SK-N-SH treated with all-trans-retinoic acid at 6 μM for 48 hours (cell line): ENCODE data around the gene THADA.
A peak's percentile ranks its signal among the peaks of the same experiment; 100 is the strongest.

Experiments
- ATAC-seq: fragments of 200-7000 bp; cut with Tn5 transposase; 3 replicates; pipeline ENCODE4 v1.9.1; 2020; ENCODE audit warnings: mild to moderate bottlenecking, moderate library complexity
- ARNTL ChIP-seq: fragments of 450-650 bp; formaldehyde crosslinking; IDR thresholded peaks from 2 replicates; pipeline ENCODE4 v1.5.0; 2020; ENCODE audit warnings: low read depth, mild to moderate bottlenecking, moderate library complexity, borderline replicate concordance
- BACH2 ChIP-seq: fragments of 250-450 bp; sonication (Bioruptor Pico); IDR thresholded peaks from 2 replicates; pipeline ENCODE4 v1.9.0; 2021; ENCODE audit warnings: mild to moderate bottlenecking, borderline replicate concordance
- CSDC2 ChIP-seq: fragments of 250-450 bp; sonication (Bioruptor Pico); IDR thresholded peaks from 2 replicates; pipeline ENCODE4 v1.5.0; 2020; ENCODE audit warnings: mild to moderate bottlenecking, moderate library complexity
- CSRNP3 ChIP-seq: fragments of 250-450 bp; sonication (Bioruptor Pico); IDR thresholded peaks from 2 replicates; pipeline ENCODE4 v1.5.1; 2021; ENCODE audit warnings: mild to moderate bottlenecking, moderate library complexity
- ESRRG ChIP-seq: fragments of 250-450 bp; sonication (Bioruptor Pico); IDR thresholded peaks from 2 replicates; pipeline ENCODE4 v1.6.1; 2021; ENCODE audit warnings: mild to moderate bottlenecking
- GLIS3 ChIP-seq: fragments of 250-450 bp; sonication (Bioruptor Pico); IDR thresholded peaks from 2 replicates; pipeline ENCODE4 v1.5.0; 2020; ENCODE audit warnings: mild to moderate bottlenecking, moderate library complexity
- ISL1 ChIP-seq: fragments of 250-450 bp; sonication (Bioruptor Pico); IDR thresholded peaks from 2 replicates; pipeline ENCODE4 v2.1.2; 2022; ENCODE audit warnings: mild to moderate bottlenecking, moderate library complexity
- OSR1 ChIP-seq: fragments of 250-450 bp; sonication (Bioruptor Pico); IDR thresholded peaks from 2 replicates; pipeline ENCODE4 v1.8.0; 2022; ENCODE audit warnings: moderate library complexity, mild to moderate bottlenecking, inconsistent platforms
- PATZ1 ChIP-seq: fragments of 250-450 bp; sonication (Bioruptor Pico); IDR thresholded peaks from 2 replicates; pipeline ENCODE4 v1.8.0; 2020; ENCODE audit warnings: mild to moderate bottlenecking, moderate library complexity, borderline replicate concordance
- POU6F1 ChIP-seq: fragments of 250-450 bp; sonication (Bioruptor Pico); IDR thresholded peaks from 2 replicates; pipeline ENCODE4 v1.8.0; 2021; ENCODE audit warnings: low read depth, mild to moderate bottlenecking, moderate library complexity, borderline replicate concordance
- PPARA ChIP-seq: fragments of 250-450 bp; sonication (Bioruptor Pico); IDR thresholded peaks from 2 replicates; pipeline ENCODE4 v1.5.0; 2020; ENCODE audit warnings: mild to moderate bottlenecking, borderline replicate concordance
- RARB ChIP-seq: fragments of 250-450 bp; sonication (Bioruptor Pico); IDR thresholded peaks from 2 replicates; pipeline ENCODE4 v1.8.0; 2021; ENCODE audit warnings: mild to moderate bottlenecking, moderate library complexity
- SNAI2 ChIP-seq: fragments of 250-450 bp; sonication (Bioruptor Pico); IDR thresholded peaks from 2 replicates; pipeline ENCODE4 v1.5.0; 2020; ENCODE audit warnings: mild to moderate bottlenecking, moderate library complexity
- TCF4 ChIP-seq: fragments of 250-450 bp; sonication (Bioruptor Pico); IDR thresholded peaks from 2 replicates; pipeline ENCODE4 v1.8.0; 2021; ENCODE audit warnings: mild to moderate bottlenecking, moderate library complexity, borderline replicate concordance
- TOX ChIP-seq: fragments of 250-450 bp; sonication (Bioruptor Pico); IDR thresholded peaks from 2 replicates; pipeline ENCODE4 v1.8.0; 2021; ENCODE audit warnings: mild to moderate bottlenecking, moderate library complexity, borderline replicate concordance
- TSHZ2 ChIP-seq: fragments of 250-450 bp; sonication (Bioruptor Pico); IDR thresholded peaks from 2 replicates; pipeline ENCODE4 v1.5.0; 2020; ENCODE audit warnings: mild to moderate bottlenecking, moderate library complexity
- ZC3H10 ChIP-seq: fragments of 250-450 bp; sonication (Bioruptor Pico); IDR thresholded peaks from 2 replicates; pipeline ENCODE4 v1.5.1; 2021; ENCODE audit warnings: mild to moderate bottlenecking, moderate library complexity
- ZFP3 ChIP-seq: fragments of 250-450 bp; sonication (Bioruptor Pico); IDR thresholded peaks from 2 replicates; pipeline ENCODE4 v1.5.0; 2020; ENCODE audit warnings: mild to moderate bottlenecking, moderate library complexity
- ZFP30 ChIP-seq: fragments of 450-650 bp; formaldehyde crosslinking; IDR thresholded peaks from 2 replicates; pipeline ENCODE4 v1.5.0; 2022; ENCODE audit warnings: mild to moderate bottlenecking, moderate library complexity
- ZNF565 ChIP-seq: fragments of 450-650 bp; formaldehyde crosslinking; conservative IDR thresholded peaks from 2 replicates; pipeline ENCODE4 v1.5.0; 2020; ENCODE audit warnings: low read depth, mild to moderate bottlenecking, moderate library complexity
- ZNF70 ChIP-seq: fragments of 450-650 bp; formaldehyde crosslinking; IDR thresholded peaks from 2 replicates; pipeline ENCODE4 v1.5.0; 2020; ENCODE audit warnings: mild to moderate bottlenecking, moderate library complexity
- ZNF8 ChIP-seq: fragments of 450-650 bp; formaldehyde crosslinking; IDR thresholded peaks from 2 replicates; pipeline ENCODE4 v1.5.0; 2020; ENCODE audit warnings: mild to moderate bottlenecking, moderate library complexity
- TF ChIP-seq, protein P1 (sequence below): fragments of 250-450 bp; sonication (Bioruptor Pico); IDR thresholded peaks from 2 replicates; pipeline ENCODE4 v1.5.1; 2020; ENCODE audit warnings: low read depth, mild to moderate bottlenecking, moderate library complexity

Gene THADA

DNA sequence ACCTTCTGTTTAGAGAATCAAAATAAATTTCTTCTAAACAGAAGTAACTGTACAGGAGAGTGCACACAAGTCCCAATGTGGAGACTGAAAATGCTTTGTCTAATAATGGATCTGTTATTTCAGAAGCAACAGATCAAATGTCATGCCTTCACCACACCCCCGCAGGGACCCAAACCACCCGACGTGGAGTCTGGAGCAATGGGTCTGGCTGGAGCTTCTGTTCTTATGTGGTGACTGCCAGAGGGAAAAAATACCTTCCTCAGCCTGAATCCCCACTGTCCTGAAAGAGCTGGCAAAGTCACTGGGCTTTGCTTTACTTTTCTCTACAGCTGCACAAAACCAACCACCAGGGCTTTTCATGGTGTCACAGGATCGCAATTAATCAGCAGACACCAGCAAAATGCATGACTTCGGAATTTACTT lies 250.4 kb downstream of the THADA start:
- TF ChIP-seq ZNF8 (CRISPR knock-in tag) (no peak), TCF4 (CRISPR knock-in tag) (peak; percentile 36; the same call in 1 of the 2 replicates), TSHZ2 (CRISPR knock-in tag) (0 out of 2 replicates have a peak, but pooled peaks have one; percentile 12), ESRRG (CRISPR knock-in tag) (no peak)
- ATAC-seq, result peak; percentile 41

GRCh38 chr2:43344868-43345373 lies 250.9 kb downstream of the THADA start:
- peak; percentile 8 for ATAC-seq
- TF ChIP-seq ZFP3, result no peak
- no peak for TF ChIP-seq CSRNP3
- TF ChIP-seq SNAI2 (CRISPR knock-in tag), result no peak; the same call in 1 of the 2 replicates
- 0 out of 2 replicates have a peak, but pooled peaks have one; percentile 19 for TF ChIP-seq ZNF70 (CRISPR knock-in tag)
- peak; percentile 24 for TF ChIP-seq ISL1 (CRISPR knock-in tag)
- no peak for TF ChIP-seq CSDC2 (CRISPR knock-in tag)
- TF ChIP-seq, protein P1, sequence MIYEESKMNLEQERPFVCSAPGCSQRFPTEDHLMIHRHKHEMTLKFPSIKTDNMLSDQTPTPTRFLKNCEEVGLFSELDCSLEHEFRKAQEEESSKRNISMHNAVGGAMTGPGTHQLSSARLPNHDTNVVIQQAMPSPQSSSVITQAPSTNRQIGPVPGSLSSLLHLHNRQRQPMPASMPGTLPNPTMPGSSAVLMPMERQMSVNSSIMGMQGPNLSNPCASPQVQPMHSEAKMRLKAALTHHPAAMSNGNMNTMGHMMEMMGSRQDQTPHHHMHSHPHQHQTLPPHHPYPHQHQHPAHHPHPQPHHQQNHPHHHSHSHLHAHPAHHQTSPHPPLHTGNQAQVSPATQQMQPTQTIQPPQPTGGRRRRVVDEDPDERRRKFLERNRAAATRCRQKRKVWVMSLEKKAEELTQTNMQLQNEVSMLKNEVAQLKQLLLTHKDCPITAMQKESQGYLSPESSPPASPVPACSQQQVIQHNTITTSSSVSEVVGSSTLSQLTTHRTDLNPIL (CRISPR knock-in tag), result no peak
- no peak for TF ChIP-seq ZNF565 (CRISPR knock-in tag)
- TF ChIP-seq ZC3H10 (CRISPR knock-in tag), result no peak
- TF ChIP-seq PPARA, result no peak
- TF ChIP-seq BACH2 (CRISPR knock-in tag), result no peak
- TF ChIP-seq ARNTL (CRISPR knock-in tag), result 0 out of 2 replicates have a peak, but pooled peaks have one; percentile 29
- TF ChIP-seq TSHZ2 (CRISPR knock-in tag), result peak; percentile 83; the same call in 1 of the 2 replicates
- TF ChIP-seq POU6F1 (CRISPR knock-in tag), result no peak
- no peak for TF ChIP-seq RARB (CRISPR knock-in tag)
- TF ChIP-seq ESRRG (CRISPR knock-in tag), result 0 out of 2 replicates have a peak, but pooled peaks have one; percentile 3
- no peak for TF ChIP-seq PATZ1
- no peak for TF ChIP-seq OSR1 (CRISPR knock-in tag)
- TF ChIP-seq ZFP30 (CRISPR knock-in tag), result no peak
- TF ChIP-seq TOX (CRISPR knock-in tag), result no peak
- TF ChIP-seq TCF4 (CRISPR knock-in tag), result peak; percentile 93
- TF ChIP-seq ZNF8 (CRISPR knock-in tag), result no peak; the same call in 1 of the 2 replicates
- no peak for TF ChIP-seq GLIS3
